SK-N-MC (cell line): ENCODE results near the gene IL5RA.

Experiments used
- DNase-seq: peaks from one replicate; pipeline ENCODE4 v3.0.0-alpha.2; 2011; ENCODE audit warnings: low read depth, low spot score
- H3K27ac ChIP-seq: fragments of 200-600 bp; sonication (generic); 2 replicates; pipeline ENCODE4 v1.5.1; 2016; ENCODE audit warnings: mixed run types
- H3K36me3 ChIP-seq: fragments of 200-600 bp; sonication (generic); 2 replicates; pipeline ENCODE4 v1.6.1; 2017; ENCODE audit warnings: antibody characterized with exemption, low read length, mixed read lengths; ENCODE audit not compliant: insufficient read depth
- H3K4me3 ChIP-seq: fragments of 200-600 bp; sonication (generic); 2 replicates; pipeline ENCODE4 v1.5.1; 2016
- H3K9ac ChIP-seq: fragments of 200-600 bp; sonication (generic); 2 replicates; pipeline ENCODE4 v1.8.0; 2017; ENCODE audit warnings: mixed run types, mixed read lengths; ENCODE audit not compliant: insufficient read length
- H3K9me3 ChIP-seq: fragments of 200-600 bp; sonication (generic); 2 replicates; pipeline ENCODE4 v1.6.1; 2017; ENCODE audit warnings: low read depth, mild to moderate bottlenecking, antibody characterized with exemption, low read length, moderate library complexity, mixed read lengths
- EZH2 ChIP-seq: fragments of 200-600 bp; sonication (generic); IDR thresholded peaks from one replicate; pipeline ENCODE4 v1.6.1; 2017; ENCODE audit warnings: antibody characterized with exemption
- FOXP2 ChIP-seq: optimal IDR thresholded peaks from 2 replicates; pipeline ENCODE3; 2011; ENCODE audit warnings: mild to moderate bottlenecking, moderate library complexity; ENCODE audit not compliant: insufficient read depth; ENCODE audit errors: extremely low read length, control extremely low read depth
- POLR2AphosphoS5 ChIP-seq: IDR thresholded peaks from 2 replicates; pipeline ENCODE4 v1.6.1; 2012; ENCODE audit warnings: mild to moderate bottlenecking, low read depth, low read length, borderline replicate concordance

Gene IL5RA

GRCh38 chr3:3110299-3110630, at the start of gene IL5RA:
TSS of gene IL5RA (minus strand) at chr3:3110374. CDS start at chr3:3104984, 5,390 bp downstream.
- TF ChIP-seq EZH2 (no peak), POLR2AphosphoS5 (no peak), FOXP2 (no peak)
- no peaks in the 10 kb centered on the region for H3K9me3 ChIP-seq
- H3K27ac ChIP-seq = no peak within 1 kb of the TSS
- no peak within 1 kb of the TSS for H3K4me3 ChIP-seq
- DNase-seq = no peak
- no peaks in the 10 kb centered on the region for H3K36me3 ChIP-seq
- no peak within 1 kb of the TSS for H3K9ac ChIP-seq

DNA sequence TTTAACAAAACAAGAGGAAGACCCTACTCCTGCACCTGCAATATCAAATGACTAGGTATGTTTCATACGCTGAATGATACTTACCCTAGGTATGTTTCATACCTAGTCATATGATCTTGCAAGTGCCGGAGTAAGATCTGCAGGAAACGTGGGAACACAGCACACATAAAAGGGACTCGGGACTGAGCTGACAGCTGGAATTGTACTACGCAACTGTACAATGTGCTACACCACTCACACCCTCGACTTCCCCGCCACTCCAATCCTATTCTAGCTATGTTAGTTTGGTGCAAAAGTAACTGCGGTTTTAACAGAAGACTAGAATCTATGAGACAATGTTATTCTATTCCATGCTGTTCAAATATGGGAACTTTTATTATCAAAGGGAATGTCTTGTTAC, 47.3 kb upstream of the IL5RA start:
- no peak for DNase-seq
- peaks cover 22% of the 10 kb centered on the region for H3K36me3 ChIP-seq
- H3K9ac ChIP-seq = no peak overlapping the region

GRCh38 chr3:3154879-3155610, 44.9 kb upstream of the IL5RA start:
- no peaks in the 10 kb centered on the region for H3K9me3 ChIP-seq
- DNase-seq = no peak
- TF ChIP-seq POLR2AphosphoS5 (no peak), EZH2 (no peak), FOXP2 (no peak)
- H3K9ac ChIP-seq = no peak overlapping the region
- peaks cover 32% of the 10 kb centered on the region for H3K36me3 ChIP-seq
- no peak overlapping the region for H3K4me3 ChIP-seq
- no peak overlapping the region for H3K27ac ChIP-seq

More for the DNA sequence above, 47.3 kb upstream of the IL5RA start:
- TF ChIP-seq FOXP2 (no peak), POLR2AphosphoS5 (no peak), EZH2 (no peak)
- Histone ChIP-seq H3K4me3 (no peak overlapping the region), H3K9me3 (no peaks in the 10 kb centered on the region), H3K27ac (no peak overlapping the region)

- H3K9ac ChIP-seq = no peak overlapping the region
- no peak for DNase-seq
- H3K9me3 ChIP-seq = no peaks in the 10 kb centered on the region
- peaks cover 54% of the 10 kb centered on the region for H3K36me3 ChIP-seq
- H3K27ac ChIP-seq = no peak overlapping the region
- H3K4me3 ChIP-seq = no peak overlapping the region
- TF ChIP-seq FOXP2 = no peak
- no peak for TF ChIP-seq POLR2AphosphoS5
- TF ChIP-seq EZH2 = no peak
Observed at GRCh38 chr3:3151513-3151912, 41.3 kb upstream of the IL5RA start.

GRCh38 chr3:3149560-3149959, 39.4 kb upstream of the IL5RA start:
- no peaks in the 10 kb centered on the region for H3K9me3 ChIP-seq
- H3K27ac ChIP-seq = no peak overlapping the region
- H3K4me3 ChIP-seq = no peak overlapping the region
- H3K9ac ChIP-seq = no peak overlapping the region
- DNase-seq = no peak
- no peak for TF ChIP-seq POLR2AphosphoS5
- TF ChIP-seq FOXP2 = no peak
- TF ChIP-seq EZH2 = no peak
- H3K36me3 ChIP-seq = peaks cover 60% of the 10 kb centered on the region

- TF ChIP-seq FOXP2 (no peak), EZH2 (no peak), POLR2AphosphoS5 (no peak)
- no peak overlapping the region for H3K27ac ChIP-seq
- DNase-seq = no peak
- H3K9ac ChIP-seq = no peak overlapping the region
- no peaks in the 10 kb centered on the region for H3K9me3 ChIP-seq
- H3K4me3 ChIP-seq = no peak overlapping the region
- H3K36me3 ChIP-seq = peaks cover 64% of the 10 kb centered on the region
Observed at GRCh38 chr3:3145831-3146230, 35.7 kb upstream of the IL5RA start.

DNA sequence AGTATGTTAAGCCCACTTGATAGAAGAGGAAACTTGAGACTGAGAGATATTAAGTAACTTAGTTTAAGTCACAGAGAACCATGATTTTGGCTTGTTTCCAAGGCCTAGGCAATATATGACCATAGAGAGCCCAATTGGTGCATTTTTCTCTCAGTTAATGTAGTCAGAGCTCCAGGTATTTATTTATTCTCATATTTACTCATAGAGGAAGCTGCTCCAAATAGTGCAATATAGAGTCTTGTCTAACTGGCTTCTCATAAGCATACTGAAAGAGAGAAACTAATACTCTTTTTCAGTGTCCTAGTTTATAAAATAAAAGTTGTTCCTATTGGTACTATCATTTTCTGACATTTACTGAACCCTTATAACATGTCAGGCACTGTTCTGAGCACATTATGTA, 31.8 kb upstream of the IL5RA start:
- TF ChIP-seq POLR2AphosphoS5 (no peak), FOXP2 (no peak)
- H3K36me3 ChIP-seq = peaks cover 42% of the 10 kb centered on the region
- H3K4me3 ChIP-seq = no peak overlapping the region
- no peak overlapping the region for H3K9ac ChIP-seq
- H3K9me3 ChIP-seq = no peaks in the 10 kb centered on the region
- no peak overlapping the region for H3K27ac ChIP-seq
- no peak for DNase-seq

- H3K9ac ChIP-seq = no peak overlapping the region
- H3K9me3 ChIP-seq = no peaks in the 10 kb centered on the region
- H3K27ac ChIP-seq = no peak overlapping the region
- peaks cover 14% of the 10 kb centered on the region for H3K36me3 ChIP-seq
- TF ChIP-seq POLR2AphosphoS5 (no peak), EZH2 (no peak), FOXP2 (no peak)
- no peak for DNase-seq
- H3K4me3 ChIP-seq = no peak overlapping the region
Observed at GRCh38 chr3:3137526-3137925, 27.4 kb upstream of the IL5RA start.

GRCh38 chr3:3134750-3135448, 24.7 kb upstream of the IL5RA start:
- Histone ChIP-seq H3K36me3 (peaks cover 19% of the 10 kb centered on the region), H3K9me3 (no peaks in the 10 kb centered on the region)
- no peak for TF ChIP-seq POLR2AphosphoS5
- TF ChIP-seq EZH2 = no peak
- TF ChIP-seq FOXP2 = no peak

More at GRCh38 chr3:3134750-3135448, 24.7 kb upstream of the IL5RA start:
- H3K27ac ChIP-seq = no peak overlapping the region
- no peak for DNase-seq
- H3K9ac ChIP-seq = no peak overlapping the region
- no peak overlapping the region for H3K4me3 ChIP-seq
